HepG2 (cell line): ENCODE data around the gene EPS8. TPM values are rescaled to one million over a fixed set of nuclear protein-coding genes. Genes with fewer than 3 reads are reported as not detected.

Experiments
- ERF ChIP-seq: IDR thresholded peaks from 2 replicates; pipeline ENCODE4 v1.6.1; 2018; ENCODE audit warnings: missing biosample characterization, missing genetic modification reagents
- FOXK1 ChIP-seq: sonication (generic); formaldehyde crosslinking; IDR thresholded peaks from 2 replicates; pipeline ENCODE4 v1.4.0; 2020; ENCODE audit warnings: low read depth, missing genetic modification reagents, borderline replicate concordance
- GATAD2A ChIP-seq: IDR thresholded peaks from 2 replicates; pipeline ENCODE4 v1.6.1; 2016
- HOXA7 ChIP-seq: sonication (generic); formaldehyde crosslinking; IDR thresholded peaks from 2 replicates; pipeline ENCODE4 v1.8.1; 2022; ENCODE audit warnings: mild to moderate bottlenecking, missing genetic modification reagents, moderate library complexity
- JARID2 ChIP-seq: sonication (generic); formaldehyde crosslinking; IDR thresholded peaks from 2 replicates; pipeline ENCODE4 v1.8.1; 2023; ENCODE audit warnings: missing genetic modification reagents, inconsistent platforms; ENCODE audit not compliant: insufficient replicate concordance
- KAT7 ChIP-seq: IDR thresholded peaks from 2 replicates; pipeline ENCODE4 v1.6.1; 2018; ENCODE audit warnings: borderline replicate concordance, missing compliant biosample characterization
- KDM5A ChIP-seq: fragments of 200-600 bp; sonication (generic); IDR thresholded peaks from 2 replicates; pipeline ENCODE4 v1.7.0; 2018; ENCODE audit warnings: antibody characterized with exemption, mild to moderate bottlenecking, low read length, borderline replicate concordance
- MIER3 ChIP-seq: IDR thresholded peaks from 2 replicates; pipeline ENCODE4 v1.6.1; 2016; ENCODE audit warnings: missing compliant biosample characterization, borderline replicate concordance
- SMAD3 ChIP-seq: sonication (generic); formaldehyde crosslinking; IDR thresholded peaks from 2 replicates; pipeline ENCODE4 v1.4.0; 2020; ENCODE audit warnings: missing genetic modification reagents
- SMC3 ChIP-seq: IDR thresholded peaks from 2 replicates; pipeline ENCODE4 v1.6.1; 2011; ENCODE audit warnings: low read length, improper control_type of control experiment
- TAF15 ChIP-seq: fragments of 200-400 bp; formaldehyde crosslinking; IDR thresholded peaks from one replicate; pipeline ENCODE4 v1.6.1; 2018; ENCODE audit warnings: mild to moderate bottlenecking, low read depth, low read length; ENCODE audit not compliant: poor library complexity, severe bottlenecking
- TFDP1 ChIP-seq: IDR thresholded peaks from 2 replicates; pipeline ENCODE4 v1.6.1; 2016; ENCODE audit warnings: missing compliant biosample characterization, missing genetic modification reagents, borderline replicate concordance
- ZNF207 ChIP-seq: fragments of 450-650 bp; IDR thresholded peaks from 2 replicates; pipeline ENCODE4 v1.6.1; 2016; ENCODE audit warnings: antibody characterized with exemption, borderline replicate concordance
- ZNF501 ChIP-seq: sonication (generic); formaldehyde crosslinking; IDR thresholded peaks from 2 replicates; pipeline ENCODE4 v1.5.1; 2020; ENCODE audit warnings: mild to moderate bottlenecking, moderate library complexity, missing genetic modification reagents
- ZNF564 ChIP-seq: sonication (generic); formaldehyde crosslinking; IDR thresholded peaks from 2 replicates; pipeline ENCODE4 v1.8.1; 2023; ENCODE audit warnings: mild to moderate bottlenecking, missing genetic modification reagents
- ZNF580 ChIP-seq: IDR thresholded peaks from 2 replicates; pipeline ENCODE4 v1.6.1; 2016; ENCODE audit warnings: low read depth, borderline replicate concordance
- ZNF646 ChIP-seq: sonication (generic); formaldehyde crosslinking; IDR thresholded peaks from 2 replicates; pipeline ENCODE4 v1.9.0; 2021; ENCODE audit warnings: mild to moderate bottlenecking, missing genetic modification reagents
- ZNF775 ChIP-seq: sonication (generic); formaldehyde crosslinking; IDR thresholded peaks from 2 replicates; pipeline ENCODE4 v1.4.0; 2020; ENCODE audit warnings: missing genetic modification reagents, mild to moderate bottlenecking, moderate library complexity, borderline replicate concordance
- ZNF883 ChIP-seq: sonication (generic); formaldehyde crosslinking; IDR thresholded peaks from 2 replicates; pipeline ENCODE4 v1.5.1; 2020; ENCODE audit warnings: mild to moderate bottlenecking, missing genetic modification reagents; ENCODE audit errors: not compliant biosample characterization
- polyA plus RNA-seq, 8 experiments: library from polyadenylated mRNA; depleted of rRNA in 3 of 8; stranded (reverse) in 7 of 8; unstranded in 1 of 8; fragments of >200 nt; fragmentation: Illumina TruSeq in 4 of 8; extraction: Trizol in 4 of 8; gene quantifications; 2 replicates each; pipeline versions ENCODE4 v1.2.1 to v1.2.3, GENCODE V29; 2011 to 2016; ENCODE audit warnings: low read depth in 4 of 8, missing spikeins in 1 of 8, mixed read lengths in 1 of 8; ENCODE audit not compliant: insufficient read depth in 1 of 8
- total RNA-seq, 5 experiments: library from RNA; depleted of rRNA; stranded (reverse); fragments of >200 nt; fragmentation: Illumina TruSeq; extraction: Trizol; gene quantifications; 2 replicates each; pipeline ENCODE4 v1.2.3, GENCODE V29; 2016; ENCODE audit warnings: low read depth in 1 of 5
- TF ChIP-seq, protein P1 (sequence below): sonication (generic); formaldehyde crosslinking; conservative IDR thresholded peaks from 2 replicates; pipeline ENCODE4 v1.5.0; 2020; ENCODE audit warnings: missing genetic modification reagents
- TF ChIP-seq, protein P2 (sequence below): IDR thresholded peaks from 2 replicates; pipeline ENCODE4 v1.6.1; 2012; ENCODE audit warnings: inconsistent platforms

The EPS8 gene
- total and polyA plus RNA-seq, 2 of the 13 experiments (the other 11 are each of a cell fraction or from before 2014, with no cell fraction given), result 37.1 to 43.4 TPM

- TF ChIP-seq ZNF501 (peak; percentile 35; the same call in 1 of the 2 replicates), ZNF564 (CRISPR knock-in tag) (no peak), KDM5A (no peak), TAF15 (no peak), ZNF646 (CRISPR knock-in tag) (no peak), ZNF883 (CRISPR knock-in tag) (no peak), ERF (CRISPR knock-in tag) (no peak), ZNF775 (no peak), GATAD2A (CRISPR knock-in tag) (peak; percentile 41; the same call in 1 of the 2 replicates), KAT7 (CRISPR knock-in tag) (peak; percentile 67; the same call in 1 of the 2 replicates), ZNF580 (CRISPR knock-in tag) (peak; percentile 22; the same call in 1 of the 2 replicates), SMC3 (peak; percentile 95), SMAD3 (CRISPR knock-in tag) (peak; percentile 56; the same call in 1 of the 2 replicates), TFDP1 (CRISPR knock-in tag) (no peak), JARID2 (no peak), ZNF207 (no peak), FOXK1 (CRISPR knock-in tag) (peak; percentile 39; the same call in 1 of the 2 replicates), MIER3 (CRISPR knock-in tag) (0 out of 2 replicates have a peak, but pooled peaks have one; percentile 16), HOXA7 (CRISPR knock-in tag) (no peak)
- TF ChIP-seq, protein P1, sequence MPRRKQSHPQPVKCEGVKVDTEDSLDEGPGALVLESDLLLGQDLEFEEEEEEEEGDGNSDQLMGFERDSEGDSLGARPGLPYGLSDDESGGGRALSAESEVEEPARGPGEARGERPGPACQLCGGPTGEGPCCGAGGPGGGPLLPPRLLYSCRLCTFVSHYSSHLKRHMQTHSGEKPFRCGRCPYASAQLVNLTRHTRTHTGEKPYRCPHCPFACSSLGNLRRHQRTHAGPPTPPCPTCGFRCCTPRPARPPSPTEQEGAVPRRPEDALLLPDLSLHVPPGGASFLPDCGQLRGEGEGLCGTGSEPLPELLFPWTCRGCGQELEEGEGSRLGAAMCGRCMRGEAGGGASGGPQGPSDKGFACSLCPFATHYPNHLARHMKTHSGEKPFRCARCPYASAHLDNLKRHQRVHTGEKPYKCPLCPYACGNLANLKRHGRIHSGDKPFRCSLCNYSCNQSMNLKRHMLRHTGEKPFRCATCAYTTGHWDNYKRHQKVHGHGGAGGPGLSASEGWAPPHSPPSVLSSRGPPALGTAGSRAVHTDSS, result no peak
- TF ChIP-seq, protein P2, sequence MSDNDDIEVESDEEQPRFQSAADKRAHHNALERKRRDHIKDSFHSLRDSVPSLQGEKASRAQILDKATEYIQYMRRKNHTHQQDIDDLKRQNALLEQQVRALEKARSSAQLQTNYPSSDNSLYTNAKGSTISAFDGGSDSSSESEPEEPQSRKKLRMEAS, result peak; percentile 28; the same call in 1 of the 2 replicates
These were observed 198.9 kb downstream of the EPS8 start (continued) for GRCh38 chr12:15590180-15590826.
